ENCODE data around the gene CDC25B. TPM values are rescaled to one million over a fixed set of nuclear protein-coding genes. Genes with fewer than 3 reads are reported as not detected.

Gene CDC25B
- polyA plus RNA-seq, 2 of the 4 experiments (the other 2 are of a cell fraction), result 136 to 150 TPM

GRCh38 chr20:3802524-3803239 lies 6.6 kb downstream of the CDC25B start:
- ChIA-PET POLR2A (no interaction called here), CTCF (interaction anchor here (1.2 kb wide), 1 partner anchor 27 kb away, joined by 3 read pairs; no protein-coding TSS in a partner anchor)
- no peak for DNase-seq (ENCODE audit: low read depth in 1 of 2, low spot score in 1 of 2)
- TF ChIP-seq CHD4 (IDR thresholded peaks at IDR 0.05; ENCODE audit: borderline replicate concordance) (no peak), EP300 (IDR thresholded peaks at IDR 0.05) (no peak), GATA3 (IDR thresholded peaks at IDR 0.05; ENCODE audit: borderline replicate concordance) (no peak), ATOH8 (CRISPR knock-in tag; IDR thresholded peaks at IDR 0.05; ENCODE audit: low read depth) (0 out of 2 replicates have a peak, but pooled peaks have one; percentile 37), JUN (IDR thresholded peaks at IDR 0.05) (no peak), CHD2 (IDR thresholded peaks at IDR 0.05; ENCODE audit: low read length, partially characterized antibody) (no peak), HEYL (CRISPR knock-in tag; IDR thresholded peaks at IDR 0.05) (no peak), CEBPB (IDR thresholded peaks at IDR 0.05) (peak in 1 of 2 experiments; percentile 45; a peak in 1 of 4 replicates), EHF (CRISPR knock-in tag; IDR thresholded peaks at IDR 0.05) (no peak), REST (IDR thresholded peaks at IDR 0.05) (no peak), RNF2 (IDR thresholded peaks at IDR 0.05; ENCODE audit: borderline replicate concordance, low read depth) (no peak), ELK1 (IDR thresholded peaks at IDR 0.05; ENCODE audit: low read depth, low read length) (no peak), POLR2AphosphoS2 (conservative IDR thresholded peaks at IDR 0.05; ENCODE audit: low read length) (no peak), CBX8 (IDR thresholded peaks at IDR 0.05) (no peak)
- 91% methylated on average over 11 of the region's 11 CpGs for WGBS (ENCODE audit: missing lambda C conversion rate)
- Histone ChIP-seq H3K9me3 (peaks cover 4% of the 10 kb centered on the region), H3K27ac (peak overlapping the region in 1 of 2 experiments; percentile 95; a peak in 2 of 6 replicates), H3K4me1 (peaks cover 87% of the 10 kb centered on the region), H3K4me2 (no peak overlapping the region), H3K4me3 (no peak overlapping the region)
- FAIRE-seq, result no peak
- no peak for ATAC-seq

- POLR2A ChIA-PET, result no interaction called here
- TF ChIP-seq BHLHE40 (IDR thresholded peaks at IDR 0.05; ENCODE audit: low read depth, low read length) (no peak), HDAC2 (IDR thresholded peaks at IDR 0.05) (no peak), KDM1A (IDR thresholded peaks at IDR 0.05; ENCODE audit: low read depth) (no peak), POLR2A (IDR thresholded peaks at IDR 0.05; ENCODE audit: low read length) (no peak)
- Histone ChIP-seq H3K4me3 (no peak overlapping the region), H3K4me1 (peaks cover 86% of the 10 kb centered on the region), H3K9me3 (peaks cover 4% of the 10 kb centered on the region), H3K4me2 (no peak overlapping the region), H3K27ac (peak overlapping the region in 1 of 2 experiments; percentile 95; a peak in 3 of 6 replicates)
- CTCF ChIA-PET, result no interaction called here
- WGBS (ENCODE audit: missing lambda C conversion rate), result 87% methylated on average over 14 of the region's 14 CpGs
- ATAC-seq, result no peak
- no peak for DNase-seq (ENCODE audit: low read depth in 1 of 2, low spot score in 1 of 2)
- no peak for FAIRE-seq
Measured at GRCh38 chr20:3803289-3803688, 7.2 kb downstream of the CDC25B start.

- no peak for ATAC-seq
- CTCF ChIA-PET, result no interaction called here
- TF ChIP-seq POLR2AphosphoS2 (conservative IDR thresholded peaks at IDR 0.05; ENCODE audit: low read length), result no peak; the same call in 1 of the 2 replicates
- TF ChIP-seq FOXS1 (CRISPR knock-in tag; IDR thresholded peaks at IDR 0.05), result no peak
- TF ChIP-seq CHD4 (IDR thresholded peaks at IDR 0.05; ENCODE audit: borderline replicate concordance), result no peak
- TF ChIP-seq NFE2L2 (conservative IDR thresholded peaks at IDR 0.05; ENCODE audit: low read length), result no peak
- TF ChIP-seq POLR2A (IDR thresholded peaks at IDR 0.05; ENCODE audit: low read length), result no peak
- no peak for TF ChIP-seq JUNB (IDR thresholded peaks at IDR 0.05)
- no peak for TF ChIP-seq BCL3 (IDR thresholded peaks at IDR 0.05)
- TF ChIP-seq FOSL2 (IDR thresholded peaks at IDR 0.05), result no peak
- TF ChIP-seq FOSL2 (CRISPR knock-in tag; IDR thresholded peaks at IDR 0.05), result no peak
- no peak for TF ChIP-seq GATA3 (IDR thresholded peaks at IDR 0.05; ENCODE audit: borderline replicate concordance)
- TF ChIP-seq PHF8 (IDR thresholded peaks at IDR 0.05; ENCODE audit: borderline replicate concordance, low read depth), result no peak
- TF ChIP-seq HES2 (IDR thresholded peaks at IDR 0.05), result no peak
- Histone ChIP-seq H3K9me3 (peaks cover 4% of the 10 kb centered on the region), H3K4me1 (peaks cover 86% of the 10 kb centered on the region), H3K4me3 (no peak overlapping the region), H3K27ac (peak overlapping the region; percentile 5 to 95; a peak in 4 of 6 replicates), H3K4me2 (no peak overlapping the region)
- POLR2A ChIA-PET, result no interaction called here
- no peak for DNase-seq (ENCODE audit: low read depth in 1 of 2, low spot score in 1 of 2)
- WGBS (ENCODE audit: missing lambda C conversion rate), result 74% methylated on average over 6 of the region's 6 CpGs
- FAIRE-seq, result no peak
Measured at GRCh38 chr20:3803854-3804253, 7.7 kb downstream of the CDC25B start.
